GM12875 (cell line): ENCODE measurements around the gene VWA3A.
"Not testable (repeated sequence)": the region's sequence is repeated elsewhere in the genome, so short reads cannot be mapped to it uniquely, and the experiment has no call there.

ENCODE experiments used
- H3K4me3 ChIP-seq: one replicate; pipeline ENCODE4 v1.5.1; 2011; ENCODE audit warnings: low read depth, low read length, control low read depth
- TF ChIP-seq, protein P1 (sequence below): IDR thresholded peaks from 2 replicates; pipeline ENCODE4 v1.5.1; 2011; ENCODE audit warnings: low read depth, mild to moderate bottlenecking, control low read depth, inconsistent platforms, low read length, moderate library complexity, borderline replicate concordance; ENCODE audit not compliant: insufficient read depth

The VWA3A gene, protein sequence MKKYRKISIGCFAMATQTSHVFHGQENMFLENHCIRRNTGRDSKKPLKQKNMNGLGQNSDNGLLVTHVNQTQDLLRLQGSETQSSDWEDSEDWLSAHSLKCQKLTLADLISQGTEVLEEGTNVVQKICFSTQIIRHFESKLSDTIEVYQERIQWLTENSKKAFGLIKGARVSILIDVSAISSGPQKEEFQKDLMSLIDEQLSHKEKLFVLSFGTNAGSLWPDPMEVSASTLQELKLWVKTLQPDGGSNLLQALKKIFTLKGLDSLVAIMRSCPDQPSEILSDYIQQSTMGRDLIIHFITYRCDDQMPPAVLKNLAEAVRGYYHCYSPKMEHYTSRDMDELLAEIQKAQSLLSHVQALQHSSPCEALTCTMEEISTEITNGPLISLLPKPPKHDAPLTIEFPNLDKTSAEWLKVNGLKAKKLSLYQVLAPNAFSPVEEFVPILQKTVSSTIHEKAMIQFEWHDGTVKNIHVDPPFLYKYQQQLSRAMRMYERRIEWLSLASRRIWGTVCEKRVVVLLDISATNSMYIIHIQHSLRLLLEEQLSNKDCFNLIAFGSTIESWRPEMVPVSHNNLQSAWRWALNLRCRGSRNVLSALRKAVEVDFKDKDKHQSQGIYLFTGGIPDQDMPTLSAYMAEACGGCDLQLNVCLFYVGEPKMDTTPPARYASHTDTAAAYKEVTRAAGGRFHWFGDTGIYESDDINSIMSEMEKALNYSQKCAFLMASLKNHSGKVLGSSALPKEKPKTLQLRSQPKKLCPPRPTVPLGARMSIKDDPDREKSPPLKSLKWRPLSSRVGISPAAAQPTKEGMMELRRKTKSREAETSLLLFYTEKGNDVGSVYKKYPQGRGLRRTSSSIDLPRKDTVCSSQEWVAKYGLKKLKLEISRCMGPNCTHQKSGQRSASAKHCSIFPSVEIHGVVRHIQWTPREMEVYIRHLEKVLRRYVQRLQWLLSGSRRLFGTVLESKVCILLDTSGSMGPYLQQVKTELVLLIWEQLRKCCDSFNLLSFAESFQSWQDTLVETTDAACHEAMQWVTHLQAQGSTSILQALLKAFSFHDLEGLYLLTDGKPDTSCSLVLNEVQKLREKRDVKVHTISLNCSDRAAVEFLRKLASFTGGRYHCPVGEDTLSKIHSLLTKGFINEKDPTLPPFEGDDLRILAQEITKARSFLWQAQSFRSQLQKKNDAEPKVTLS

DNA sequence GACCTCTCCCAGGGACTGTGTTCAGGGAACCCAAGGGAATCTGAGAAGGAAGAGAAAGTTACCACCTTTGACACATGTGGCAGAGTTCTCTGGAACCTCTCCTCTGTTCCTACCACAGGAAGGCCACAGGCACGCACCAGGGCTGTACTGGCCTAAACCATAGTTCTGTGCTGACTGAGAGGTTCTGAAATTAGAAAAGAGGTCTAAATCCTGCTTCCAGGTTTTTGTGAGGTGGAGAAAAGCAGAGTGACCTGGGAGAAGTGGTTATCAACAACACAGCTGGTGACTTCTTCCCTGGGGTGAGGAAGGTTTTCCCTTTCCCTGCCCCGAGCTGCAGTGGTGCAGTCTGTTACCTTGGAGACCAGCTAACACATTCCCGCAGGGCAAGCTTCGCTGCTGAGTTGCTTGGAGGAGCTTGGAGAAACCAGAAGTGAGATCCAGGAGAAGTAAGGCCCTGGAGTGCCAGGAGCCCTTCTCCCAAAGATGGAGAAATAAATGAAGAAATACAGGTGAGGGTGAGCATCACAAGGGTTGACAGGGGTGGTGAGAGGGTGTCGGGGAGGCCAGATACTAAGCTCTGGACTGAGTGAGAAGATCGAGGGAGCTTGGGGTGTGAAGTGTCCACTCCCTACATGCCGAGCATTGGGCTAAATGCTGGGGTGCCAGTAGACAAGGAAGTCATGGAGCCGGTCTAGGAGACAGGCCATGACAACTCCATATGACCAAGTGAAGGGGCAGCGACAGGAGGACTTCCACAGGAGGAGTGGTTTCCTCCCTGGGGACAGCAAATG is at the start of gene VWA3A:
TSS of gene VWA3A (plus strand) at position 399 of the 791 bp plus-strand sequence. CDS start at position 496, 97 bp downstream.
- H3K4me3 ChIP-seq: no peak within 1 kb of the TSS
- TF ChIP-seq, protein P1, sequence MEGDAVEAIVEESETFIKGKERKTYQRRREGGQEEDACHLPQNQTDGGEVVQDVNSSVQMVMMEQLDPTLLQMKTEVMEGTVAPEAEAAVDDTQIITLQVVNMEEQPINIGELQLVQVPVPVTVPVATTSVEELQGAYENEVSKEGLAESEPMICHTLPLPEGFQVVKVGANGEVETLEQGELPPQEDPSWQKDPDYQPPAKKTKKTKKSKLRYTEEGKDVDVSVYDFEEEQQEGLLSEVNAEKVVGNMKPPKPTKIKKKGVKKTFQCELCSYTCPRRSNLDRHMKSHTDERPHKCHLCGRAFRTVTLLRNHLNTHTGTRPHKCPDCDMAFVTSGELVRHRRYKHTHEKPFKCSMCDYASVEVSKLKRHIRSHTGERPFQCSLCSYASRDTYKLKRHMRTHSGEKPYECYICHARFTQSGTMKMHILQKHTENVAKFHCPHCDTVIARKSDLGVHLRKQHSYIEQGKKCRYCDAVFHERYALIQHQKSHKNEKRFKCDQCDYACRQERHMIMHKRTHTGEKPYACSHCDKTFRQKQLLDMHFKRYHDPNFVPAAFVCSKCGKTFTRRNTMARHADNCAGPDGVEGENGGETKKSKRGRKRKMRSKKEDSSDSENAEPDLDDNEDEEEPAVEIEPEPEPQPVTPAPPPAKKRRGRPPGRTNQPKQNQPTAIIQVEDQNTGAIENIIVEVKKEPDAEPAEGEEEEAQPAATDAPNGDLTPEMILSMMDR: no peak

DNA sequence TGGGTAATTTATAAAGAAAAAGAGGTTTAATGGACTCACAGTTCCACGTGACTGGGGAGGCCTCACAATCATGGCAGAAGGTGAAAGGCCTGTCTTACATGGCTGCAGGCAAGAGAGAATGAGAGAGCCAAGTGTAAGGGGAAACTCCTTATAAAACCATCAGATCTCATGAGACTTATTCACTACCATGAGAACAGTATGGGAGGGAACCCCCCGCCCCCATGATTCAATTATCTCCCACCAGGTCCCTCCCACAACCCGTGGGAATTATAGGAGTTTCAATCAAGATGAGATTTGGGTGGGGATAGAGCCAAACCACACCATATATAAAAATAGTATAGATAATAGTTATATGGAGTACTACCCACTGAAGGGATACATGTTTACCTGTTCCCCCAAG is 48.5 kb upstream of the VWA3A start:
- H3K4me3 ChIP-seq: not testable (repeated sequence)

DNA sequence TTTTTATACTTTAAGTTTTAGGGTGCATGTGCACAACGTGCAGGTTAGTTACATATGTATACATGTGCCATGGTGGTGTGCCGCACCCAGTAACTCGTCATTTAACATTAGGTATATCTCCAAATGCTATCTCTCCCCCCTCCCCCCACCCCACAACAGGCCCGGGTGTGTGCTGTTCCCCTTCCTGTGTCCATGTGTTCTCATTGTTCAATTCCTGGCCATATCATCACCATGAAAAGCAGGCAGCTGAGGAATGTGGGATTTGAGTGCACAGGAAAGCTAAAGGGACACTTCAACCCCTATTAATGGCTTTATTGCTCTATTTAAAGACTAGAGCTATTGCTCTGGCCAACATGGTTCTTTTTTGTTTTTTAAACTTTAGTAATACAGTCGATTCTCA is 46.5 kb upstream of the VWA3A start:
- not testable (repeated sequence) for H3K4me3 ChIP-seq

DNA sequence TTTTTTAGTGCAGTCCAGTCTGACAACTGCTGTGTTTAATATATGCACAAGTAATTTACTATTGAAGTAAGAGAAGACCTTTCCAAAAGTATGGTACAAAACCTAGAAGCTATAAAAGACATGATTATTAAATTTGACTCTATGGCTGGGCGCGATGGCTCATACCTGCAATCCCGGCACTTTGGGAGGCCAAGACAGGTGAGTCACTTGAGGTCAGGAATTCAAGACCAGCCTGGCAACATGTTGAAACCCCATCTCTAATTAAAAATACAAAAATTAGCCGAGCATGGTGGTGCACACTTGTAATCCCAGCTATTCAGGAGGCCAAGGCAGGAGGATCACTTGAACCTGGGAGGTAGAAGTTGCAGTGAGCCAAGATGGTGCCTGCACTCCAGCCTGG is 41.4 kb upstream of the VWA3A start:
- H3K4me3 ChIP-seq: no peak overlapping the region

DNA sequence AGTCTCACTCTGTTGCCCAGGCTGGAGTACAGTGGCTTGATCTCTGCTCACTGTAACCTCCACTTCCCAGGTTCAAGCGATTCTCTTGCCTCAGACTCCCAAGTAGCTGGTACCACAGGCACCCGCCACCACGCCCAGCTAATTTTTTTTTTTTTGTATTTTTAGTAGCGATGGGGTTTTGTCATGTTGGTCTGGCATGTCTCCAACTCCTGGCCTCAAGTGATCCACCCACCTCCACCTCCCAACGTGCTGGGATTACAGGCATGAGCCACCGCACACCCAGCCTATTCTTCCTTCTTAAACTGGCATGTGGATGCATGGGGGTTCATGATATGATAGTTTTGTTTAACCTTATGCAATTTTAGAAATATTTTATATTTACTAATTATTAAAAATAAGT is 39.4 kb upstream of the VWA3A start:
- H3K4me3 ChIP-seq: no peak overlapping the region
- TF ChIP-seq, protein P1: no peak

More for the DNA sequence above, 41.4 kb upstream of the VWA3A start:
- TF ChIP-seq, protein P1: no peak

DNA sequence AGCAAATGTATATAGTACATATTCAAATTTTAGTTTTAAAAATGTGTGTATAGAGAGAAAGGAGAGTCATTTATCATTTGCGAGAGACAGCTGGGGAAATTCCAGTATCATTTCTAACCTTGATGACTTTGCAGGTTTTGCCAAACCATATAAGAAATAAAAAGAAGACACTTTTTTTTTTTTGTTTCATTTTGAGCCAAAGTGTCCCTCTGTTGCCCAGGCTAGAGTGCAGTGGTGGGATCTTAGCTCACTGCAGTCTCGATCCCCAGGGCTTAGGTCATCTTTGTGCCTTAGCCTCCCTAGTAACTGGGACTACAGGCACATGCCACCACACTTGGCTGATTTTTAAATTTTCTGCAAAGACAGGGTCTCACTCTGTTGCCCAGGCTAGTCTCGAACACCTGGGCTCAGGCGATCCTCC is 38.4 kb upstream of the VWA3A start:
- TF ChIP-seq, protein P1: no peak
- H3K4me3 ChIP-seq: no peak overlapping the region

DNA sequence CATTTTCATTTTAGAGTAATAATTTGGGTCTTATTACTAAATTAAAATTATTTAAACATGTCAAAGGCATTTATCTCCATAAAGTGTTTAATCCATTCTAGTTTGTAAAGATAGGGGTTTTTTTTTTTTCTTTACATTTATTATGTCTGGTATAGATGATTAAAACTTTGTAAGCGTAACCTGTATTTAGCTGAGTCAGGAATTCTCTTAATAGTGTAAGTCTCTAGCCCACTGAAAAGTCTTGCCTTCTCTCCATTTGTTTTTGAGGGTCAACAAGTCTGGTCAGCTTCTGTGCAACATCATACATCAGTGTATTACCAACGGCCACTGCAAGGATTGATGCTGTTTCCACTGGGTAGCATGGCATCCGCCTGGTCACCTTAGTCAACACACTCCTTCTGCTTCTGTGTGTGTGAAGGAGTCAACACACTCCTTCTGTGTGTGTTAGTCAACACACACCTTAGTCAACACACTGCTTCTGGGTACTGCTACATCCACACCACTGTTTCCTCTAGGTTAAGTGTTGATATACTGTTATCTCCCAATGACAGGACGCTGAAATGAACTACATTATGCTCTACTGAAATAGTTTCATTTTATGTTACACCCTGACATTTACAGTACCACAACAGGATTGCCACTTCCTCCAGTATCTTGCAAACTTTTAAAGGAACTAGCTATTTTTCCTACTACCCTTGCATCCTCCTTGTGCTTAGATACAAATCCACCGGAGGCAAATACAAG is 37.3 kb upstream of the VWA3A start:
- TF ChIP-seq, protein P1: no peak
- no peak overlapping the region for H3K4me3 ChIP-seq
